GM12872 (cell line): ENCODE results near the gene CDH2.

ENCODE experiments used
- CTCF ChIP-seq: IDR thresholded peaks from 3 replicates; pipeline ENCODE4 v1.5.1; 2011; ENCODE audit warnings: low read depth, mild to moderate bottlenecking, low read length, moderate library complexity; ENCODE audit not compliant: insufficient read depth

The CDH2 gene

GRCh38 chr18:27966881-27967280 is 210.0 kb downstream of the CDH2 start:
- no peak for TF ChIP-seq CTCF

- TF ChIP-seq CTCF, result no peak
Measured at GRCh38 chr18:27964811-27965210, 212.1 kb downstream of the CDH2 start.

GRCh38 chr18:27959101-27959500 is 217.8 kb downstream of the CDH2 start:
- TF ChIP-seq CTCF, result no peak

- no peak for TF ChIP-seq CTCF
Measured at GRCh38 chr18:27956001-27956640, 220.8 kb downstream of the CDH2 start.

GRCh38 chr18:27954226-27954625 is 222.7 kb downstream of the CDH2 start:
- no peak for TF ChIP-seq CTCF

- no peak for TF ChIP-seq CTCF
Measured at GRCh38 chr18:27952741-27953140, 224.2 kb downstream of the CDH2 start.

GRCh38 chr18:27950648-27951228 is 226.2 kb downstream of the CDH2 start:
- TF ChIP-seq CTCF, result no peak
